ENCODE data around the gene RIMS4. TPM values are rescaled to one million over a fixed set of nuclear protein-coding genes. Genes with fewer than 3 reads are reported as not detected.

Gene RIMS4
- total RNA-seq (2021; fragmentation: NEBNext Ultra II Directional; extraction: Animal tissue kit (Norgen Biotek cat#: 25700)) = 44.2 and 49.8 TPM in 2 replicates
- polyA plus RNA-seq (2011; rRNA removed) = 13.3 and 18.9 TPM in 2 replicates
- polyA plus RNA-seq (2011; cell fraction: cytosol; rRNA removed) = 14.4 TPM
- 23.8 TPM for polyA plus RNA-seq (2011; cell fraction: nucleus; rRNA removed)
- 24.4 to 33.1 TPM (median 29.0 TPM) in 4 replicates for polyA plus RNA-seq (2012, experiment 1 of 2)
- 34.8 TPM for polyA plus RNA-seq (2012, experiment 2 of 2)
- 10.3 TPM for polyA plus RNA-seq (2013, experiment 1 of 2)
- 10.5 TPM for polyA plus RNA-seq (2013, experiment 2 of 2)
- polyA minus RNA-seq (2011; rRNA and poly(A)+ RNA removed) = 26.1 and 29.8 TPM in 2 replicates
- polyA minus RNA-seq (2011; cell fraction: cytosol; rRNA and poly(A)+ RNA removed) = 23.3 TPM
- polyA minus RNA-seq (2011; cell fraction: nucleus; rRNA and poly(A)+ RNA removed) = 12.1 TPM
- long read RNA-seq, experiment 1, partial matches to known transcripts = 5 of 37 reads
- long read RNA-seq, experiment 1, other reads (novel, unspliced or antisense) = 31 of 37 reads
- long read RNA-seq, experiment 2, partial matches to known transcripts = 0 of 6 reads
- long read RNA-seq, experiment 2, other reads (novel, unspliced or antisense) = 6 of 6 reads

- FAIRE-seq = no peak
- Histone ChIP-seq H3K9me3 (ENCODE audit: insufficient read depth in 2 of 2, low read depth in 1 of 2, low read length in 1 of 2) (no peaks in the 10 kb centered on the region), H3K27ac (ENCODE audit: low read depth, low read length) (no peak within 1 kb of the TSS), H3K79me1 (ENCODE audit: low read depth, low read length) (0 out of 2 replicates have a peak, but pooled peaks cover 3% of the 10 kb centered on the region), H3K14ac (ENCODE audit: insufficient read length) (no peak within 1 kb of the TSS), H2BK15ac (ENCODE audit: low read length) (peak within 1 kb of the TSS; percentile 98; the same call in 1 of the 2 replicates), H2BK120ac (replicated peaks; ENCODE audit: low read depth, low read length) (no peak within 1 kb of the TSS), H2BK12ac (ENCODE audit: low read depth, low read length) (peak within 1 kb of the TSS; percentile 30), H3K4me3 (ENCODE audit: extremely low read depth in 1 of 4, insufficient read depth in 2 of 4, low read depth in 3 of 4, low read length in 4 of 4) (peak within 1 kb of the TSS; percentile 50 to 76 (median 72)), H3K4me2 (ENCODE audit: insufficient read depth in 1 of 2, low read depth in 2 of 2, low read length in 2 of 2) (peak within 1 kb of the TSS; percentile 76 to 88), H3K4me1 (replicated peaks in 1 of 4; ENCODE audit: control insufficient read depth in 3 of 4, insufficient read depth in 4 of 4, low read length in 3 of 4) (peaks cover 0 to 11% (median 5%) of the 10 kb centered on the region in 4 experiments; a peak in 6 of 7 replicates), H3K56ac (replicated peaks; ENCODE audit: insufficient read length, low read depth, low read length) (no peak within 1 kb of the TSS), H3K27me3 (replicated peaks in 1 of 4; ENCODE audit: control insufficient read depth in 3 of 4, extremely low read depth in 1 of 4, insufficient read depth in 3 of 4, low read length in 3 of 4) (peaks cover 6 to 34% (median 25%) of the 10 kb centered on the region in 4 experiments), H3K23ac (ENCODE audit: insufficient read length) (no peak within 1 kb of the TSS), H4K8ac (ENCODE audit: extremely low read depth, insufficient read depth, low read length) (peak within 1 kb of the TSS; percentile 83), H3K18ac (ENCODE audit: extremely low read depth, low read length) (peak within 1 kb of the TSS; percentile 73), H4K20me1 (replicated peaks in 1 of 2; ENCODE audit: control insufficient read depth in 1 of 2, insufficient read depth in 2 of 2, low read length in 2 of 2) (peaks cover 5 to 13% of the 10 kb centered on the region in 2 experiments), H2BK5ac (ENCODE audit: low read depth, low read length) (no peak within 1 kb of the TSS), H2AK5ac (ENCODE audit: low read depth, low read length) (no peak within 1 kb of the TSS), H2AFZ (ENCODE audit: low read length) (peak within 1 kb of the TSS; percentile 18; the same call in 1 of the 2 replicates), H3K36me3 (ENCODE audit: control insufficient read depth in 2 of 4, insufficient read depth in 4 of 4, low read length in 3 of 4) (no peaks in the 10 kb centered on the region), H4K91ac (replicated peaks; ENCODE audit: insufficient read length, low read length) (peak within 1 kb of the TSS; percentile 70), H3K4ac (replicated peaks; ENCODE audit: insufficient read length, low read depth, low read length) (no peak within 1 kb of the TSS), H4K5ac (ENCODE audit: insufficient read length, low read depth, low read length) (peak within 1 kb of the TSS; percentile 32), H3K9ac (replicated peaks in 1 of 4; ENCODE audit: extremely low read depth in 1 of 4, low read depth in 3 of 4, low read length in 3 of 4) (peak within 1 kb of the TSS in 3 of 4 experiments; percentile 4 to 40 (median 20); a peak in 3 of 7 replicates), H2BK20ac (ENCODE audit: low read length) (no peak within 1 kb of the TSS), H3K79me2 (ENCODE audit: control insufficient read depth in 1 of 2, insufficient read depth in 2 of 2, low read length in 2 of 2) (peaks cover 0 to 23% of the 10 kb centered on the region in 2 experiments; a peak in 1 of 4 replicates), H3K23me2 (ENCODE audit: low read depth, low read length) (peaks cover 8% of the 10 kb centered on the region; the same call in 1 of the 2 replicates)
- POLR2A ChIA-PET (ENCODE audit: partially characterized antibody) = no interaction called here
- peak in 1 of 2 experiments; percentile 66 for DNase-seq (ENCODE audit: low read depth in 1 of 2, low spot score in 2 of 2)
- CTCF ChIA-PET (ENCODE audit: partially characterized antibody) = interaction anchor here (1.0 to 1.4 kb wide), 2 partner anchors 22 to 63 kb away, joined by 3 read pairs; no protein-coding TSS in a partner anchor
- WGBS, 2 experiments (ENCODE audit: extremely low coverage in 1 of 2, insufficient coverage in 1 of 2, insufficient read length in 1 of 2, insufficient replicate concordance in 2 of 2, low coverage in 1 of 2, low lambda C conversion rate in 2 of 2, missing lambda C conversion rate in 1 of 2) = 28% methylated on average over 24 of the region's 89 CpGs; no CpG with 5 or more reads in 1 of the 2 experiments
- TF ChIP-seq YY1 (IDR thresholded peaks at IDR 0.05; ENCODE audit: low read depth, low read length) (no peak), GTF2F1 (IDR thresholded peaks at IDR 0.05; ENCODE audit: borderline replicate concordance, low read depth, low read length) (no peak), MAFK (IDR thresholded peaks at IDR 0.05; ENCODE audit: low read depth, low read length) (no peak), SP2 (IDR thresholded peaks at IDR 0.05; ENCODE audit: low read length) (no peak), CHD1 (IDR thresholded peaks at IDR 0.05; ENCODE audit: low read depth, low read length) (no peak), KDM4A (IDR thresholded peaks at IDR 0.05; ENCODE audit: low read depth, low read length, severe bottlenecking) (peak; percentile 81), CBX8 (IDR thresholded peaks at IDR 0.05; ENCODE audit: borderline replicate concordance, low read depth, low read length) (no peak)
Measured at GRCh38 chr20:44810391-44811149, at the start of gene RIMS4. TSS of gene RIMS4 (minus strand) at chr20:44810546. CDS start at chr20:44810271, 275 bp downstream.

Measured in H1 (cell line).